COR-L47 (cell line): ENCODE data around the gene LMTK3.
"Not testable (repeated sequence)": the region's sequence is repeated elsewhere in the genome, so short reads cannot be mapped to it uniquely, and the experiment has no call there.

Experiments
- DNase-seq: peaks from one replicate; lab custom pipeline; 2025; lab: John Stamatoyannopoulos, UW

Gene LMTK3

DNA sequence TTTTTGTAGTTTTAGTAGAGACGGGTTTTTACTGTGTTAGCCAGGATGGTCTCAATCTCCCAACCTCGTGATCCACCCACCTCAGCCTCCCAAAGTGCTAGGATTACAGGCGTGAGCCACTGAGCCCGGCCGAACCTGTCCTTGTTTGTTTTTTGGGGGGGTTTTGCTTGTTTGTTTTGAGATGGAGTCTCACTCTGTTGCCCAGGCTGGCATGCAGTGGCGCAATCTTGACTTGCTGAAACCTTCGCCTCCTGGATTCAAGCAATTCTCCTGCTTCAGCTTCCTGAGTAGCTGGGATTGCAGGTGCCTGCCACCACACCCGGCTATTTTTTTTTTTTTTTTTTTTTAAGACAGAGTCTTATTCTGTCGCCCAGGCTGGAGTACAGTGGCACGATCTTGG lies 24.9 kb downstream of the LMTK3 start:
- DNase-seq: not testable (repeated sequence)

DNA sequence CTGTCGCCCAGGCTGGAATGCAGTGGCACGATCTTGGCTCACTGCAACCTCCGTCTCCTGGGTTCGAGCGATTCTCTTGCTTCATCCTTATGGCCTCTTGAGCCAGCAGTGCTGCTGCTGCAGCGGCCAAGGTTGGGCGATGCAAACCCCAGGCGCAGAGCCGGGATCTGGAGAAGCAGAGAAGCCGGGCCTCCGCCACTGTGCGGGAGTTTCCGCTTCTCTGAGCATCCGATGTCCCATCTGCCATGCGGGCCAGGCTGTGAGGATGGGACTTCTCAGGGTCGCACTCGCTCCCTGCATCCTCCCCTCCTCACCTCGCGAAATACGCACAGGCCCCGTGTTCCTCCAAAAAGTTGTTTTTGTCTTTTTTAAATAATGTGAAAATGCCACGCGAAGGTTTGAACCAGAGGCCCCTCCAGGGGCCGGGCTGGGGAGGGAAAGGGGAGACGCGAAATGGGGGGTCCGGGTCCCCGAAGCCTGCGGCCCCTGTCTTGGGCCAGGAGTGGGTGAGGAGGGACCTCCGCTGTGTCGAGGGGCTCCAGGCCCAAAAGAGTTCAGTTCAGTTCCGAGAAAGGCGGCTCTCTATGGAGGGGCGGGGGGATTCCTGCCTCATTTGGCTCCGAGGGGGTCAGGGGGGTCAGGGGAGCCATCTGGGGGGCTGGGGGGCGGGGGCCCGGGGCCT lies 26.6 kb downstream of the LMTK3 start:
- DNase-seq: no peak

DNA sequence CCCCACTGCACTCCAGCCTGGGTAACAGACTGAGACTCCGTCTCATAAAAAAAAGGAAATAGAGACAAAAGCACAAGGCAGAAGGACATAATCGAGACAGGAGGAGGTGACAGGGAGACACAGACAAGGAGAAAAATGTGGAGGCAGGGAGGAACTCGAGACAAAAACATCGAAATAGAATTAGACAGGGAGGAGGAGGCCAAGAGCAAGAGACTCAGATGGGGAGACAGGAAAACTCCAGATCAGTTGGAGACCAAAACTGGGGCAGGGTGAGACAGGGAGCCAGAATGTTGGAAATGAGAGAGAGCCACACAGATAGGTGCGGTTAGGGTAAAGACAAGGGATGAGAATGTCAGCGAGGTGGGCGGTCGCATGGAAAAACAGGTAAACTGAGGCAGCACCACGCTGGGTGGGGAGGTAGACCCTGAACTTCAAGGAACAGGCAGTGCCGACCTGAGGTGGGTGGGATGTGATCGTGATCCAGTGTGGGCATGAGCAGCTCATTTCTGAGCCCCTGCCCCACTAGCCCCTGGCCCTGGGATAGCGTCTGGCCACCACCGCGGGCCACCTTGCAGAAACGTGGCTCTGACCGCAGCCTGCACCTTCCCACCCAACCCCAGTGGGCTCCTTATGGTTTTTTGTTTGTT lies 27.3 kb downstream of the LMTK3 start:
- DNase-seq: no peak

GRCh38 chr19:48483301-48483700 lies 28.3 kb downstream of the LMTK3 start:
- DNase-seq: no peak

- DNase-seq: no peak
Observed at GRCh38 chr19:48481846-48482639, 29.6 kb downstream of the LMTK3 start.

GRCh38 chr19:48480558-48481500 lies 30.8 kb downstream of the LMTK3 start:
- DNase-seq: no peak

- DNase-seq: no peak
Observed at GRCh38 chr19:48480183-48480557, 31.5 kb downstream of the LMTK3 start.

DNA sequence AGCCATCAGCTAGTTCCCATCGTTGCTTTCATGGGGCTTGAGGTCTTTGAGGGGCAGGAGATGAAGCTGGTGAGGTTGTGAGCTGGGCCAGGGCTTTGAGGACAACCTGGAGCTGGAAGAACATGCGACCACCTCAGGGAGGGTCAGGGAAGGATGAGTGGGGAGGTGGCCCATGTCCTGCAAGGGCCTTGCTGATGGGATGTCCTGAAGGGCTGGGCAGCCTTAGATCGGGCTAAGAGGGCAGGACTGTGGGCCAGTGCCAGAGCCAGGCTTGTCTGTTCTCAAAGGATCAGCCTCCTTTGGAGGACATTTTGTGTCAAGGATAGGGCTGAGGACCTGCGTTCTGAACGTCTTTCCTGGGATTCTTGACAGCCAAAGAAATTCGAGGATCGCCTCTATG lies 31.9 kb downstream of the LMTK3 start:
- DNase-seq: no peak

DNA sequence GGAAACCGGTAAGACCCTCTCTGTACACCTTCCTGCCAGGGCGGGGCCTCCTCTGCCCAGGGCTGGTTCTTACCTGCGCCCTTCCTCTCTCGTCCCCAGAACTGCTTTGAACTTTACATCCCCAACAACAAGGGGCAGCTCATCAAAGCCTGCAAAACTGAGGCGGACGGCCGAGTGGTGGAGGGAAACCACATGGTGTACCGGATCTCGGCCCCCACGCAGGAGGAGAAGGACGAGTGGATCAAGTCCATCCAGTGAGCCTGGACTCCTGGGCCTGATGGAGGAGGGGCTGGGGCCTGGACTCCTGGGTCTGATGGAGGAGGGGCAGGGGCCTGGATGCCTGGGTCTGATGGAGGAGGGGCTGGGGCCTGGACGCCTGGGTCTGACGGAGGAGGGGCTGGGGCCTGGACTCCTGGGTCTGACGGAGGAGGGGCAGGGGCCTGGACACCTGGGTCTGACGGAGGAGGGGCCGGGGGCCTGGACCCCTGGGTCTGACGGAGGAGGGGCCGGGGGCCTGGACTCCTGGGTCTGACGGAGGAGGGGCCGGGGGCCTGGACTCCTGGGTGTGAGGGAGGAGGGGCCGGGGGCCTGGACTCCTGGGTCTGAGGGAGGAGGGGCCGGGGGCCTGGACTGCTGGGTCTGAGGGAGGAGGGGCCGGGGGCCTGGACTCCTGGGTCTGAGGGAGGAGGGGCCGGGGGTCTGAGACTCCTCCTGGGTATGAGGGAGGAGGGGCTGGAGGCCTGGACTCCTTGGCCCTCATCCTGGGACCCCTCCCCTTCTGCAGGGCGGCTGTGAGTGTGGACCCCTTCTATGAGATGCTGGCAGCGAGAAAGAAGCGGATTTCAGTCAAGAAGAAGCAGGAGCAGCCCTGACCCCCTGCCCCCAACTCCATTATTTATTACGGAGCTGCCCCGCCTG lies 33.0 kb downstream of the LMTK3 start:
- DNase-seq: no peak

GRCh38 chr19:48477698-48478338 lies 33.8 kb downstream of the LMTK3 start:
- no peak for DNase-seq

DNA sequence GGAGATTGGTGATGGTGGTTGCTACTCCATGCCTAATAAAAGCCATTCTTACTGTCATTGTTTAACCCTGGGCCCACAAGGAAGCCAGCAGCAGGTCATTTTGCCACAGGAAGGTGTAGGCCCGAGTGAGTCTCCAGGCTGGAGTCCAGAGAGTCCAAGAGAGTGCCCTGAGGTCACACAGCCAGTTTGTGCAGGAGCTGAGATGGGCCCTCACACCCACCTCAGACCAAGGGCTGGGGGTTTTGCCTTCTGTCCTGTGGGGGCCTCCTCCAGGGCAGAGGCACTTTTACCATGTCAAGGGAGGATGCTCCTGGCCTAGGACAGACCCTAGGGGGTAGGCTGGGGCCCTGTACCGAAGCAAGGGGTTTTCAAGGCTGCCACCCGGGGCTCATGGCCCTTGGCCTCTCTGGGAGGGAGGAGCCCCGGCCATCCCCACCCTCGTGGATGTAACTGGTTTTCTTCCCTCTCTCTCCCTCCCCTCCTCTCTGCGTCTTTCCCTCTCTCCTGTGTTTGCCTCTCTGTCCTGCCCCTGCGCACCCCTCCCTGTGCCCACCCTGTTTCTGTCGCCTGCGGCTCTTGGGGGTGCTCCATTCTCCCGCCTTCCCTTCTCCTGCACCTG lies 34.5 kb downstream of the LMTK3 start:
- no peak for DNase-seq

GRCh38 chr19:48476176-48476575 lies 35.5 kb downstream of the LMTK3 start:
- no peak for DNase-seq

- DNase-seq: no peak
Observed at GRCh38 chr19:48475369-48476068, 36.1 kb downstream of the LMTK3 start.

DNA sequence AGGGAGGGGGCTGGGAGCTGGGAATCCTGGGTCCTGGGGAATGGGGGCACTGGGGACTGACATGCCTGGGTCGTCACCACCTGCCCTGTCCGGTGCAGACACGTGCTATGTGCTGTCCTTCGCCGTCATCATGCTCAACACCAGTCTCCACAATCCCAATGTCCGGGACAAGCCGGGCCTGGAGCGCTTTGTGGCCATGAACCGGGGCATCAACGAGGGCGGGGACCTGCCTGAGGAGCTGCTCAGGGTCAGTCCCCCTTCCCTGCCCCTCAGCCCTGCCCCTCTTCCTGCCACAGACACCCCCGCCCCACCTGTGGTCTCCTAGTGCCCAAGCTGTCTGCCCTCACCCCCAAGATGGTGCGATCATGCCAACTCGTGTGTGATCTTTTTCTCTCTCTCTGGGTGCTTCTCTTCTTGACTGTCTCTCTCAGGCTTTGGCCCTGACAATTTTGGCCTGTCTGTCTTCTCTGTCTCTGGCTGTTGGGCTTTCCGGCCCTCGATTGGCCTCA lies 37.5 kb downstream of the LMTK3 start:
- no peak for DNase-seq

DNA sequence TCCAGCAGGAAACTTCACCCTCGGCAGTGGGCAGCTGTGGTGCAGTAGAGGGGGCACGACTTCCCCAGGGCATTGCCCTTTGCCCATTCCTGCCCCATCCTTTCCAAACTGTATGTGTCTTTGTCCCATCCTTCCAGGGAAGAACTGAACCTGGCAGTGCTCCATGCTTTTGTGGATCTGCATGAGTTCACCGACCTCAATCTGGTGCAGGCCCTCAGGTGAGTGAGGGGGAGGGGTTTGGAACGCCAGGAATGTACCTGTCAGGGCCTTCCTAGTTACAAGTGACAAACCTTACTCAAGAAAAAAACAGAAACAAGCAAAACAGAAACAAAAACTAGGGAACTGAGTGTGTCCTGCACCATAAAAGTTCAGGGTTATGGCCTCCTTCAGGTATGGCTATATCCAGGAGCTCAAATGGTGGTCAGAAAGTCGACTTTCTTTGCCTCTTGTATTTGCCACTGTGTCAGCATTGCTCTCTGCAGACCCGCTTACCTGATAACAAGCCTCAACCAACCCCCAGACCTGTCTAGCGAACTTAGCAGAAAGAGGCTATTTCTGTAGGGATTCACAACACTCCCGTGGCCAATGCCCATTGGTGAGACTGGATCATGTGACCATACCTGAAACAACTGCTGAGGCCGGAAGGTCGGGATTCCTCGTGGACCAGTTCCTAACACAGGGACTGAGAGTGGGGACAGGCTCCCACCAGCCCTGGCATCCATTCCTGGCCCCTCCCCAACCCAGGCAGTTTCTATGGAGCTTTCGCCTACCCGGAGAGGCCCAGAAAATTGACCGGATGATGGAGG lies 38.3 kb downstream of the LMTK3 start:
- DNase-seq: no peak

GRCh38 chr19:48471836-48472235 lies 39.8 kb downstream of the LMTK3 start:
- no peak for DNase-seq

GRCh38 chr19:48470856-48471255 lies 40.8 kb downstream of the LMTK3 start:
- no peak for DNase-seq
